Fibroblast of upper back skin (primary cell): ENCODE data around the gene UTP11.

ENCODE experiments used
- DNase-seq: peaks from one replicate; pipeline ENCODE4 v3.0.0-alpha.2; 2013

Gene UTP11

GRCh38 chr1:38073534-38074301 is 61.2 kb downstream of the UTP11 start:
- no peak for DNase-seq

- no peak for DNase-seq
Measured at GRCh38 chr1:38074302-38074677, 61.8 kb downstream of the UTP11 start.
